GM03348 (cell line): ENCODE measurements around the gene GLTP.
"Not testable (repeated sequence)": the region's sequence is repeated elsewhere in the genome, so short reads cannot be mapped to it uniquely, and the experiment has no call there.

ENCODE experiments used
- DNase-seq: peaks from one replicate; pipeline ENCODE4 v3.0.0; 2012; ENCODE audit warnings: low spot score

GLTP gene

GRCh38 chr12:109902891-109903418 is 22.6 kb upstream of the GLTP start:
- no peak for DNase-seq

GRCh38 chr12:109900752-109901580 is 20.6 kb upstream of the GLTP start:
- DNase-seq = peak; percentile 31

- peak; percentile 92 for DNase-seq
Observed at GRCh38 chr12:109899783-109900751, 19.7 kb upstream of the GLTP start, which contains the start of gene TCHP. Gene TCHP, plus strand, starts transcription at chr12:109900274. Its CDS starts 2,753 bp downstream, at chr12:109903027.

GRCh38 chr12:109899345-109899744 is 19.0 kb upstream of the GLTP start:
- not testable (repeated sequence) for DNase-seq

- DNase-seq = no peak
Observed at GRCh38 chr12:109897029-109897428, 16.7 kb upstream of the GLTP start.

- DNase-seq = no peak
Observed at GRCh38 chr12:109896188-109896587, 15.8 kb upstream of the GLTP start.

- DNase-seq = no peak
Observed at GRCh38 chr12:109894939-109895338, 14.6 kb upstream of the GLTP start.

- no peak for DNase-seq
Observed at GRCh38 chr12:109893261-109893995, 13.1 kb upstream of the GLTP start.

- DNase-seq = no peak
Observed at GRCh38 chr12:109892748-109893147, 12.4 kb upstream of the GLTP start.

GRCh38 chr12:109892165-109892715 is 11.9 kb upstream of the GLTP start:
- no peak for DNase-seq

- DNase-seq = not testable (repeated sequence)
Observed at GRCh38 chr12:109891731-109892130, 11.4 kb upstream of the GLTP start.

GRCh38 chr12:109890620-109891170 is 10.4 kb upstream of the GLTP start:
- no peak for DNase-seq

- peak; percentile 88 for DNase-seq
Observed at GRCh38 chr12:109888179-109889020, 8.1 kb upstream of the GLTP start.

GRCh38 chr12:109885616-109886015 is 5.3 kb upstream of the GLTP start:
- no peak for DNase-seq

- DNase-seq = no peak
Observed at GRCh38 chr12:109883461-109883860, 3.1 kb upstream of the GLTP start.

- DNase-seq = no peak
Observed at GRCh38 chr12:109881752-109882151, 1.4 kb upstream of the GLTP start.

- DNase-seq = no peak
Observed at GRCh38 chr12:109880938-109881337, 597 bp upstream of the GLTP start.

GRCh38 chr12:109879351-109880042 is 844 bp downstream of the GLTP start:
- peak; percentile 48 for DNase-seq

- DNase-seq = no peak
Observed at GRCh38 chr12:109878749-109879148, 1.6 kb downstream of the GLTP start.

GRCh38 chr12:109878247-109878625 is 2.1 kb downstream of the GLTP start:
- DNase-seq = no peak
